OCI-LY3 (cell line): Measurements from ENCODE around the gene STK4.

Experiments used
- EZH2phosphoT487 ChIP-seq: fragments of 200-600 bp; shearing (Covaris generic); IDR thresholded peaks from 2 replicates; pipeline ENCODE4 v1.6.1; 2018; ENCODE audit warnings: antibody characterized with exemption, mixed run types, low read depth
- TF ChIP-seq, protein P1 (sequence below): fragments of 200-600, 300-600 bp; sonication (generic); IDR thresholded peaks from 2 replicates; pipeline ENCODE4 v1.5.1; 2014; ENCODE audit warnings: antibody characterized with exemption, low read length, low read depth

DNA sequence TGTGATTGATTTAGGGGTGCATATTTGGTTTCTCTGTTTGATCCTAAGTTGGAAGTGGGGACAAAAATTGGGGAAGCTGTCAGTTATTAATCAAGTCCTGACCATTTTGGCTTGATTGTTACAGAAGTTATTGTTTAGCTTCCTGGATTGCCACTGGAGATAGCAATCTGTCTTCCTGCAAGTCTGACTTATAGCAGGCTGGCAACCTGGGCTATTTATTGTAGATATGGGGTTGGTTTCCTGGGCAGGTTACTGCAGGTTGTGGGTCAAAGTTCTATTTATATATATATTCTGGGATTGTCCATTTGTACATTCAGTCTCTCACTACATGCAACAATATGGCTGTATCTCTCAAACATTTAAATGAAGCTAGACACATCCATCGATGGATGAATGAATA is 116.8 kb downstream of the STK4 start:
- TF ChIP-seq, protein P1, sequence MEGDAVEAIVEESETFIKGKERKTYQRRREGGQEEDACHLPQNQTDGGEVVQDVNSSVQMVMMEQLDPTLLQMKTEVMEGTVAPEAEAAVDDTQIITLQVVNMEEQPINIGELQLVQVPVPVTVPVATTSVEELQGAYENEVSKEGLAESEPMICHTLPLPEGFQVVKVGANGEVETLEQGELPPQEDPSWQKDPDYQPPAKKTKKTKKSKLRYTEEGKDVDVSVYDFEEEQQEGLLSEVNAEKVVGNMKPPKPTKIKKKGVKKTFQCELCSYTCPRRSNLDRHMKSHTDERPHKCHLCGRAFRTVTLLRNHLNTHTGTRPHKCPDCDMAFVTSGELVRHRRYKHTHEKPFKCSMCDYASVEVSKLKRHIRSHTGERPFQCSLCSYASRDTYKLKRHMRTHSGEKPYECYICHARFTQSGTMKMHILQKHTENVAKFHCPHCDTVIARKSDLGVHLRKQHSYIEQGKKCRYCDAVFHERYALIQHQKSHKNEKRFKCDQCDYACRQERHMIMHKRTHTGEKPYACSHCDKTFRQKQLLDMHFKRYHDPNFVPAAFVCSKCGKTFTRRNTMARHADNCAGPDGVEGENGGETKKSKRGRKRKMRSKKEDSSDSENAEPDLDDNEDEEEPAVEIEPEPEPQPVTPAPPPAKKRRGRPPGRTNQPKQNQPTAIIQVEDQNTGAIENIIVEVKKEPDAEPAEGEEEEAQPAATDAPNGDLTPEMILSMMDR = no peak
- TF ChIP-seq EZH2phosphoT487 = no peak
